Measurements from ENCODE around the gene CDH4.

The CDH4 gene

GRCh38 chr20:61543931-61544745 lies 292.1 kb downstream of the CDH4 start:
- DNase-seq: no peak

- no peak for DNase-seq
Observed at GRCh38 chr20:61544910-61545889, 293.1 kb downstream of the CDH4 start.

- no peak for DNase-seq
Observed at GRCh38 chr20:61546641-61547040, 294.6 kb downstream of the CDH4 start.

GRCh38 chr20:61548069-61548468 lies 296.0 kb downstream of the CDH4 start:
- no peak for DNase-seq

- DNase-seq: no peak
Observed at GRCh38 chr20:61549865-61550264, 297.8 kb downstream of the CDH4 start.

- no peak for DNase-seq
Observed at GRCh38 chr20:61551401-61551800, 299.3 kb downstream of the CDH4 start.

GRCh38 chr20:61554617-61555016 lies 302.6 kb downstream of the CDH4 start:
- no peak for DNase-seq

- DNase-seq: no peak
Observed at GRCh38 chr20:61555566-61555965, 303.5 kb downstream of the CDH4 start.

- no peak for DNase-seq
Observed at GRCh38 chr20:61556111-61556510, 304.1 kb downstream of the CDH4 start.

- DNase-seq: no peak
Observed at GRCh38 chr20:61556673-61557072, 304.6 kb downstream of the CDH4 start.

- no peak for DNase-seq
Observed at GRCh38 chr20:61557621-61558020, 305.6 kb downstream of the CDH4 start.

GRCh38 chr20:61558726-61559125 lies 306.7 kb downstream of the CDH4 start:
- no peak for DNase-seq

- DNase-seq: no peak
Observed at GRCh38 chr20:61559706-61560315, 307.8 kb downstream of the CDH4 start.

- DNase-seq: no peak
Observed at GRCh38 chr20:61560361-61560853, 308.3 kb downstream of the CDH4 start.

GRCh38 chr20:61561111-61561830 lies 309.2 kb downstream of the CDH4 start:
- DNase-seq: no peak

GRCh38 chr20:61562491-61562890 lies 310.4 kb downstream of the CDH4 start:
- no peak for DNase-seq

GRCh38 chr20:61562897-61563504 lies 310.9 kb downstream of the CDH4 start:
- DNase-seq: no peak

GRCh38 chr20:61564628-61565027 lies 312.6 kb downstream of the CDH4 start:
- DNase-seq: no peak

GRCh38 chr20:61565791-61566190 lies 313.7 kb downstream of the CDH4 start:
- no peak for DNase-seq

- no peak for DNase-seq
Observed at GRCh38 chr20:61566691-61567090, 314.6 kb downstream of the CDH4 start.

- DNase-seq: no peak
Observed at GRCh38 chr20:61567204-61567603, 315.1 kb downstream of the CDH4 start.

GRCh38 chr20:61569825-61570224 lies 317.8 kb downstream of the CDH4 start:
- no peak for DNase-seq
